IPS DF 4.7 (cell line): ENCODE results near the gene PALLD.

ENCODE experiments used
- DNase-seq: peaks from one replicate; pipeline ENCODE4 v3.0.0-alpha.2; 2013; ENCODE audit warnings: low spot score; ENCODE audit errors: extremely low read depth

PALLD gene

DNA sequence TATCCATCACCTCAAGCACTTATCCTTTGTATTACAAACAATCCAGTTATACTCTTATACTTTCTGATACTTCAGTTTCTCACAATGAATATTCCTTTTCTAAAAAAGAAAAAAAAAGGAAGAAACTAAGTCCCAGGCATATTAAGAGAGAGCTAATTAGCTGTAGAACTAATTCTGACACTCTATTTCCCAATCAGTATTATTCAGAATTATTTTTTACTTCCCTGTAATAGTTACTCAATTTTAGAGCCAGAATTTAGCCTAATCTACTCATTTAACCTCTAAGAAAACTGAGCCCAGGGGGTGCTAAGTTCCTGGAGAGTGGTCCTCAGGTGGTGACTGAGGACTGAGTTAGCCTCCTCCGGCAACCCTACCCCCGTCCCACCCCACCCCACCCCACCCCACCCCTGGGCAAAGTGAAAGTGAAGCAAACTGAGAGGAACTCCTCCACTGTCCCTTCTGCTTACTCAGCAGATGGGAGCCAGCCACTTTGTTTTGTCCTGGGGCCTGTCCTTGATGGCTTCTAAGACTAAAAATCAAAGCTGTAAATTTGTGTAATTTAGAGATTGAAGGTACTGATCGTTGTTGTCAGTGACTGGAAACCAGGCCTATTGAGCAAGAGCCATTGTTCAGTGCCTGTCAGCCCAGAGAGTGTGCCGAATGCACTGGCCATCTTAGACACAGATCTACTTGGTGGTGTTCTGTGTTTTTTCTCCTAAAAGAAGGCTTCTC lies 351.1 kb downstream of the PALLD start:
- DNase-seq, result no peak

- no peak for DNase-seq
These were observed 352.3 kb downstream of the PALLD start for GRCh38 chr4:168849030-168849675.

GRCh38 chr4:168849997-168850396 lies 353.1 kb downstream of the PALLD start:
- DNase-seq, result no peak

DNA sequence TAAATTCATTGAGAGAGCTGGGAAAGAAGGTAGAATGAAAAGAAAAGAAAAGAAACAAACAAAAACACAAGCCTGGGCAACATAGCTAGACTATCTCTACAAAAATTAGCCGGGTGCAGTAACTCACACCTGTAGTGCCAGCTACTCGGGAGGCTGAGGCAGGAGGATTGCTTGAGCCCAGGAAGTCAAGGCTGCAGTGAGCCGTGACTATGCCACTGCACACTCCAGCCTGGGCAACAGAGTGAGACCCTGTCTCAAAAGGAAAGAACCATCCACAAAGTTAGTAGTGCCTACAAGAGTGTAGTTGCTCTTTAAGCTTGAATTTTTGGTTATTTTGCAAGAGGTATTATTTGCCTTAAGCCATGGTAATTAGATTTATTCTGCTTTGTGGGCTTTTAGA lies 355.5 kb downstream of the PALLD start:
- DNase-seq, result no peak

DNA sequence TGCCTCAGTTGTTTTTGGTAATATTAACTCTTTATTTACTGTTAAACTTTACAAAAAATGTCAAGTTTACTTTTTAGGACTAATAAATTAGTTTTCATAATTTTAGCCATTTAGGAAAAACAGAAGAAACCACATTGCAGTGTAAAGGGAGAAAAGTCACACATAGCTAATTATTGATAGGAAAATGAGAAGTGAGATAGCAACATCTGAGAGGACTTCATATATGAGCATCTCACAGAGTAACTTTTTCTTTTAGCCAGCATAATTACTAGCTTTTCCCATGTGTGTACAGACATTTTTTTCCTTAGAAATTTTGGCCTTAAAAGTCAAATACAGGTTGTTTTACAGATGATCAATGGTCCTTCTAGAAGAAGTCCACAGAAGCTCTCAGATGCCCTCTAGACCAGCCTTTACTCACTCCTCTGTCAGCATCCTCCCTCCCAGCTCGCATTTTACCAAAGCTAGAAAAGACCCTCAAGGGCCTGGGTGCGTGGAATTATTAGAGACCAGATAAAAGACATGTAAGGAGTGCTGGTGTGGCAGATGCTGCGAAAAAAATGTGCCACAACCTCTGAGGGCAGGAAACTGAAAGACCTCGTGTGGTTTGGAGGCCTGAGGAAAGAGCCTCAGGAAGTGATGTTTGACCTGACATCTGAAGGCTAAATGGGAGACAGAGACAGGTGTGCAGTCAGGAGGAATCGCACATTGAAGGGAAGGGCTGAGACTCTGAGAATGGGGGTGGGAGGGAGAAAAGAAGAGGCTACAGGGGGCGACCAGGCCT lies 356.3 kb downstream of the PALLD start:
- DNase-seq, result no peak

- DNase-seq, result no peak
These were observed 356.9 kb downstream of the PALLD start for GRCh38 chr4:168853770-168854169.

GRCh38 chr4:168854350-168854921 lies 357.6 kb downstream of the PALLD start:
- no peak for DNase-seq

DNA sequence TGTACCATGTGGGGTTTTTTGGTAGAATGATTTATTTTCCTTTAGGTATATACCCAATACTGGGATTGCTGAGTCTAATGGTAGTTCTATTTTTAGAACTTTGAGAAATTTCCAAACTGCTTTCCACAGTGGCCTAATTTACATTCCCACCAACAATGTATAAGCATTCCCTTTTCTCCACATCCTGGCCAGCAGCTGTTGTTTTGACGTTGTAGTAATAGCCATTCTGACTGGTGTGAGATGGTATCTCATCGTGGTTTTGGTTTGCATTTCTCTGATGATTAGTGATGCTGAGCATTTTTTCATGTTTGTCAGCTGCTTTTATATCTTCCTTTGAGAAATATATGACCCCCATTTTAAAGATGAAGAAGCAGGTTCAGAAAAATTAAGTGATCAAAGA lies 359.5 kb downstream of the PALLD start:
- no peak for DNase-seq

GRCh38 chr4:168857009-168857408 lies 360.2 kb downstream of the PALLD start:
- no peak for DNase-seq

DNA sequence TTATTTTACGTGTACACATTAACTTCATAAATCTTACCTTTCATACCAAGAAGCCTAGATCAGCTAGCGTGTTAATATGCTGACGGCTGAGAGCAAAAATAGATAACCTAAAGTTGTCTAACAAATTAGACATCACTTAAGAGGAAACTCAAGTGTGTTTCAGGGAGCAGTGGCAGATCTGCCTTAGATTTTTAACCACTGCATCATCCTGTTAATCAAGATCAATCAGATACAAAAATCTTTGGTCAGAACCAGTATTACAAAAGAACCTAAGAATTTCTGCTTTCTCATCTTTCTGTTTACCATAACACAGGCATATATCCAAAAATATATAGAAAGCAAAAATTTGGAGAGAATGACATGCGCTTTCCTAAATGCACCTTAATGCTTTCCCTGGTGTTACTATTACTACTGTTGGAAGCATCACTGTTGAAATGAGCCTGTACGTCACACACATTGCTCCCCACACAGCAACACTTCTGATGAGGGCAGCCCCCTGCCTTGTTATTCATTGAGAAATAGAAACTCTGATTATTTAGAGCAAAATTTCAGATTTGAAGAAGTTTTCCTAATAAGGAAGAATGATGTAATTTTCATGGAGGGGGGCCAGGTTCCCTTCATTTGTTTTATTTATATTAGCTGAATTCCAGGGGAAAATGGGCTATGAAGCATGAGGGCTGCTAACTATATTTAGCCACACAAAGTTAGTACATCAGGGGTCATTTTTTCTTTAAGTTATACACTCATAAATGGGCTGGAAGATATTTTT lies 360.9 kb downstream of the PALLD start:
- DNase-seq, result no peak

DNA sequence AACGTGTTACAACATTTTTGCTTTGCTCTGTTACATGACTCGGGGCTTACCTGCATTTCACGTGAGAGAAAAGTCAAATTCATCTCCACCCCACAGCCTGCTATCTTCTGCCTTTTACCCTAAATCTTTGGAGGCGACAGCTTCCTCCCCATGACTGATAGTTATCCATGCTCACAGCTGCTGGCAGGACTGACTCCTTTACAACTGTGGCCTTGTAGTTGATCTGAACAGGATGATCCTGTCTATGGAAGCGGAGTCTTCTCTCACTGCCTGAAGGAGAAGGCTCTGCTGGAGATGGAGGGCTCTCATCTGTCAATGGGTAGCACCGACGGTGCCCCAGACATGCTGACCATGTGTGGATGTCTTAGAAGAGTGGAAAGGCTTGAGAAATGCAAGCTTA lies 362.2 kb downstream of the PALLD start:
- DNase-seq, result no peak

GRCh38 chr4:168859888-168860694 lies 363.2 kb downstream of the PALLD start:
- DNase-seq, result no peak

GRCh38 chr4:168860827-168861226 lies 364.0 kb downstream of the PALLD start:
- DNase-seq, result no peak

- no peak for DNase-seq
These were observed 367.1 kb downstream of the PALLD start for GRCh38 chr4:168863719-168864647.

GRCh38 chr4:168864821-168865541 lies 368.1 kb downstream of the PALLD start:
- DNase-seq, result no peak

DNA sequence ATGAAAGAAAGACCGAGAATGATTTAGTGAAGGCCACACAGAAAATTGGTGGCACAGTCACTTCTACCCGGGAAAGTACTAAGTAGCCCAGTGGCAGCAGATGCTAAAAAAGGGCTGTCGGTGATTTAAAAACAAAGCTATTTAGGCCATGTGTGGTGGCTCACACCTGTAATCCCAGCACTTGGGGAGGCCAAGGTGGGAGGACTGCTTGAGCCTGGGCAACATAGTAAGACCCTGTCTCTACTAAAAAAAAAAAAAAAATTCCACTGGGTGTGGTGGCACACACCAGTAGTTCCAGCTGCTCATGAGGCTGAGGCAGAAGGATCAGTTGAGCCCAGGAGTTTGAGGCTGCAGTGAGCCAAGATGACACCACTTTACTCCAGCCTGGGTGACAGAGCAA lies 369.0 kb downstream of the PALLD start:
- no peak for DNase-seq

- no peak for DNase-seq
These were observed 369.8 kb downstream of the PALLD start for GRCh38 chr4:168866635-168867034.

GRCh38 chr4:168867128-168867527 lies 370.3 kb downstream of the PALLD start:
- DNase-seq, result no peak
